Esophagus squamous epithelium (tissue), 4 donors: ENCODE results near the gene REC114.

ENCODE experiments used
- CTCF ChIP-seq, 6 experiments: fragments of 450-650 bp in 4 of 6; fragments of 200-600 bp in 2 of 6; sonication (generic) in 2 of 6; IDR thresholded peaks; one replicate each; pipeline ENCODE4 v1.5.1; 2016 to 2019; ENCODE audit warnings: antibody characterized with exemption in 6 of 6, mild to moderate bottlenecking in 4 of 6, moderate library complexity in 4 of 6
- POLR2A ChIP-seq, 4 donors: fragments of 450-650 bp; IDR thresholded peaks; one replicate each; pipeline ENCODE4 v1.6.1; 2017; ENCODE audit warnings: antibody characterized with exemption in 4 of 4, mild to moderate bottlenecking in 4 of 4, moderate library complexity in 3 of 4

GRCh38 chr15:73455876-73456275 lies 12.9 kb downstream of the REC114 start:
- TF ChIP-seq CTCF (IDR thresholded peaks at IDR 0.05) (no peak), POLR2A (IDR thresholded peaks at IDR 0.05) (no peak)
